ENCODE results near the gene CCDC8. TPM values are rescaled to one million over a fixed set of nuclear protein-coding genes. Genes with fewer than 3 reads are reported as not detected.

Gene CCDC8, protein sequence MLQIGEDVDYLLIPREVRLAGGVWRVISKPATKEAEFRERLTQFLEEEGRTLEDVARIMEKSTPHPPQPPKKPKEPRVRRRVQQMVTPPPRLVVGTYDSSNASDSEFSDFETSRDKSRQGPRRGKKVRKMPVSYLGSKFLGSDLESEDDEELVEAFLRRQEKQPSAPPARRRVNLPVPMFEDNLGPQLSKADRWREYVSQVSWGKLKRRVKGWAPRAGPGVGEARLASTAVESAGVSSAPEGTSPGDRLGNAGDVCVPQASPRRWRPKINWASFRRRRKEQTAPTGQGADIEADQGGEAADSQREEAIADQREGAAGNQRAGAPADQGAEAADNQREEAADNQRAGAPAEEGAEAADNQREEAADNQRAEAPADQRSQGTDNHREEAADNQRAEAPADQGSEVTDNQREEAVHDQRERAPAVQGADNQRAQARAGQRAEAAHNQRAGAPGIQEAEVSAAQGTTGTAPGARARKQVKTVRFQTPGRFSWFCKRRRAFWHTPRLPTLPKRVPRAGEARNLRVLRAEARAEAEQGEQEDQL
- polyA plus RNA-seq (2011; rRNA removed) (9.2 and 10.5 TPM in 2 replicates), polyA minus RNA-seq (2011; rRNA and poly(A)+ RNA removed) (11.3 and 12.4 TPM in 2 replicates)

GRCh38 chr19:46413262-46414031 is at the start of gene CCDC8:
Gene CCDC8, minus strand, starts transcription at chr19:46413564. Its CDS starts 754 bp downstream, at chr19:46412810.
- Histone ChIP-seq H3K27me3 (ENCODE audit: control insufficient read depth, insufficient read depth, low read length) (peaks cover 3% of the 10 kb centered on the region), H3K4me3 (ENCODE audit: low read depth, low read length) (peak within 1 kb of the TSS; percentile 74), H3K27ac (ENCODE audit: low read depth, low read length) (peak within 1 kb of the TSS; percentile 65), H3K9me3 (ENCODE audit: control insufficient read depth, insufficient read depth, low read length) (peaks cover 10% of the 10 kb centered on the region; the same call in 1 of the 2 replicates)
- ChIA-PET POLR2A (interaction anchor here (0.5 to 1.3 kb wide), 10 partner anchors 8 to 187 kb away, joined by 3 to 10 read pairs (median 4); partner anchors contain the start of gene CALM3), CTCF (interaction anchor here (1.0 to 1.7 kb wide), 5 partner anchors 8 to 104 kb away, joined by 3 to 11 read pairs (median 4); no protein-coding TSS in a partner anchor)
- DNase-seq (ENCODE audit: low read depth, low spot score), result peak; percentile 87
- TF ChIP-seq, protein P1, sequence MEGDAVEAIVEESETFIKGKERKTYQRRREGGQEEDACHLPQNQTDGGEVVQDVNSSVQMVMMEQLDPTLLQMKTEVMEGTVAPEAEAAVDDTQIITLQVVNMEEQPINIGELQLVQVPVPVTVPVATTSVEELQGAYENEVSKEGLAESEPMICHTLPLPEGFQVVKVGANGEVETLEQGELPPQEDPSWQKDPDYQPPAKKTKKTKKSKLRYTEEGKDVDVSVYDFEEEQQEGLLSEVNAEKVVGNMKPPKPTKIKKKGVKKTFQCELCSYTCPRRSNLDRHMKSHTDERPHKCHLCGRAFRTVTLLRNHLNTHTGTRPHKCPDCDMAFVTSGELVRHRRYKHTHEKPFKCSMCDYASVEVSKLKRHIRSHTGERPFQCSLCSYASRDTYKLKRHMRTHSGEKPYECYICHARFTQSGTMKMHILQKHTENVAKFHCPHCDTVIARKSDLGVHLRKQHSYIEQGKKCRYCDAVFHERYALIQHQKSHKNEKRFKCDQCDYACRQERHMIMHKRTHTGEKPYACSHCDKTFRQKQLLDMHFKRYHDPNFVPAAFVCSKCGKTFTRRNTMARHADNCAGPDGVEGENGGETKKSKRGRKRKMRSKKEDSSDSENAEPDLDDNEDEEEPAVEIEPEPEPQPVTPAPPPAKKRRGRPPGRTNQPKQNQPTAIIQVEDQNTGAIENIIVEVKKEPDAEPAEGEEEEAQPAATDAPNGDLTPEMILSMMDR (IDR thresholded peaks at IDR 0.05; ENCODE audit: low read depth, low read length), result no peak

DNA sequence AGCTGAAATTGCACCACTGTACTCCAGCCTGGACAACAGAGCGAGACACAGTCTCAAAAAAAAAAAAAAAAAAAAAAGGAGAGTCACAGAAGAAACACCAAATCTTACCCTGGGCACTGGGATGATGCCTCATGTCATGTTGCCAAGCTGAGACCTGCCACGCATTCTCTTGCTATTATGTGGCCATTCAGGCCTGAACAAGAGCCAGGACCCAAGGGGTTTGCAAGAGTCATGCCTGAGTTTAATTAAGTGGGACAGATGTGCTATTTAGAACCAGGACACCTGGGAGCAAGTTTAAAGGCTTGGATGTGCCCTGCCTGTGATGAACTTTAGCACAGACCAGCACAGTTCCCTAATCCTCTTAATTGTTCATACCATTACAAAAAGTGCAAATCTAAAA is 48.2 kb upstream of the CCDC8 start:
- H3K9me3 ChIP-seq (ENCODE audit: control insufficient read depth, insufficient read depth, low read length), result no peaks in the 10 kb centered on the region
- ChIA-PET CTCF (no interaction called here), POLR2A (no interaction called here)
- no peak for DNase-seq (ENCODE audit: low read depth, low spot score)
- H3K27me3 ChIP-seq (ENCODE audit: control insufficient read depth, insufficient read depth, low read length), result no peaks in the 10 kb centered on the region
- no peak overlapping the region for H3K4me3 ChIP-seq (ENCODE audit: low read depth, low read length)
- H3K27ac ChIP-seq (ENCODE audit: low read depth, low read length), result no peak overlapping the region
- TF ChIP-seq, protein P1 (IDR thresholded peaks at IDR 0.05; ENCODE audit: low read depth, low read length), result no peak

GRCh38 chr19:46460981-46461380 is 47.6 kb upstream of the CCDC8 start:
- no peak overlapping the region for H3K27ac ChIP-seq (ENCODE audit: low read depth, low read length)
- H3K4me3 ChIP-seq (ENCODE audit: low read depth, low read length), result no peak overlapping the region
- TF ChIP-seq, protein P1 (IDR thresholded peaks at IDR 0.05; ENCODE audit: low read depth, low read length), result no peak
- no peaks in the 10 kb centered on the region for H3K9me3 ChIP-seq (ENCODE audit: control insufficient read depth, insufficient read depth, low read length)
- ChIA-PET POLR2A (no interaction called here), CTCF (no interaction called here)
- no peaks in the 10 kb centered on the region for H3K27me3 ChIP-seq (ENCODE audit: control insufficient read depth, insufficient read depth, low read length)
- DNase-seq (ENCODE audit: low read depth, low spot score), result no peak

DNA sequence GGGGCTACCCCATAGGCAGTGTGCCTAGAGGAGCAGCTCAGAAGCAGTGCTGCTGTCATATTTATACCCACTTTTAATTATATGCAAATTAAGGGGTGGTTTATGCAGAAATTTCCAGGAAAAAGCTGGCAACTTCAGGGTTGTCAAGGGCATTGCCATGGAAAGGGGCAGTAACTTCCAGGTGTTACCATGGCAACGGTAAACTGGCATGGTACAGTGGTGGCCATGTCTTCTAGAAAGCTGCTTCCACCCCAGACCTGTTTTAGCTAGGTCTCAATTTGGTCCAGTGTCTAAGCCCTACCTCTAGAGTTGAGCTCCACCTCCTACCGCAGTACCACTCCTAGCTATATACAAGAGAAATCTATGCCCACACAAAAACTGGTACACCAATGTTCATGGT is 46.7 kb upstream of the CCDC8 start:
- no peak overlapping the region for H3K27ac ChIP-seq (ENCODE audit: low read depth, low read length)
- ChIA-PET POLR2A (no interaction called here), CTCF (no interaction called here)
- no peaks in the 10 kb centered on the region for H3K27me3 ChIP-seq (ENCODE audit: control insufficient read depth, insufficient read depth, low read length)
- no peaks in the 10 kb centered on the region for H3K9me3 ChIP-seq (ENCODE audit: control insufficient read depth, insufficient read depth, low read length)
- H3K4me3 ChIP-seq (ENCODE audit: low read depth, low read length), result no peak overlapping the region
- TF ChIP-seq, protein P1 (IDR thresholded peaks at IDR 0.05; ENCODE audit: low read depth, low read length), result no peak
- no peak for DNase-seq (ENCODE audit: low read depth, low spot score)

Data from AG04450 (cell line).